Amniotic stem cell (primary cell): Measurements from ENCODE around the gene COL4A6.
"Not testable (repeated sequence)": the region's sequence is repeated elsewhere in the genome, so short reads cannot be mapped to it uniquely, and the experiment has no call there.

ENCODE experiments used
- DNase-seq: peaks from one replicate; lab custom pipeline; 2025; lab: John Stamatoyannopoulos, UW

Gene COL4A6

DNA sequence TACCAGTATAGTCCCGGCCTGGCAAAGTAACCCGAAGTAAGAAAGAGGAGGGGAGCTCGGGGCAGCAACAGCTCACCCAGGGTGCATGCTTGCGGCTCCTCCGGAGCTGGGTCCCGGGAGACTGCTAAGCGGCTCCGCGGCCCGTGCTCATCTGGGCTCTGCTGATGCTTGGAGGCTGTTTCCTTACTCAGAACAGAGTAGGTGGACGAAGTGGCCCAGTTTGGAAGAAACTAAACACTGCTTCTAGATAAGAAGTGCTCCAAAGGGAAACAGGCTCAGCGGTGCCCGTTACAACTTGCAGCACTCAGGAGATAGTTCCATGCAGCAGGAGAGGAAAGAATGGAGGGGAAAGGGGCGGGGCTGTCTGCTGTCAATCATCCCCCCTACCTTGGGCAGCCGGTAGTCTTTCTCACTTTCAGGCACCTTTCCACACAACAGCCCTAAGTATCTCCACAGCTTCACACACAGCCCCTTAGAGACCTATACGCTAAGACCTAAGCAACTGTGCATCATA is at the start of gene COL4A6:
Gene COL4A6 (minus strand): TSS at position 313 of the 514 bp plus-strand sequence. CDS start 226 bp downstream, at position 87.
- DNase-seq = no peak

DNA sequence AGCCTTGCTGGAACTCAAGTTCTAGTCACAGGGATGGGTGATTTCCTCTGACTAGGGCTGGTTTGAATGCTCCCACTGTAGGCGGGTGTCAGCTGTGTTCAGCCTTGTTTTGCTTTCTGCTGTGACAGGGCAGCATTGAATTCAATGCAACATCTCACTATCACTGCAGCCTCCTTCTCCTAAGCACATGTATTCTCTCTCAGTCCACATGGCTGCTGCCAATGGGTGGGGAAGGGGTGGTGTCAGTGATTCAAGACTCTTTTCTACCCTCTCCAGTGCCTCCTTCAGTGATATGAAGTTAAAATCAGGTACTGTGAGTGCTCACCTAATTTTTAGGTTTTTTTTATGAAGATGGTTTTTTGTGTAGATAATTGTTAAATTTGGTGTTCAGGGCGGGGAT is 47.7 kb upstream of the COL4A6 start:
- DNase-seq = no peak

DNA sequence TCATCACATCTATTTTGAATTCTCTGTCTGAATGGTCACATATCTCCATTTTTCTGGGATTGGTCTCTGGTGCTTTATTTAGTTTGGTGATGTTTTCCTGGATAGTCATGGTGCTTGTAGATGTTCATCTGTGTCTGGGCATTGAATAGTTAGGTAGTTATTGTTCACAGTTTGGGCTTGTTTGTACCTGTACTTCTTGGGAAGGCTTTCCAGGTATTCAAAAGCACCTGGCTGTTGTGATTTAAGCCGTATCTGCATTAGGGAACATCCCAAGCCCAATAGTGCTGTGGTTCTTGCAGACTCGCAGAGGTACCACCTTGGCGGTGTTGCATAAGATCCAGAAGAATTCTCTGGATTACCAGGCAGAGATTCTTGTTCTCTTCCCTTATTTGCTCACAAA is 46.0 kb upstream of the COL4A6 start:
- no peak for DNase-seq

DNA sequence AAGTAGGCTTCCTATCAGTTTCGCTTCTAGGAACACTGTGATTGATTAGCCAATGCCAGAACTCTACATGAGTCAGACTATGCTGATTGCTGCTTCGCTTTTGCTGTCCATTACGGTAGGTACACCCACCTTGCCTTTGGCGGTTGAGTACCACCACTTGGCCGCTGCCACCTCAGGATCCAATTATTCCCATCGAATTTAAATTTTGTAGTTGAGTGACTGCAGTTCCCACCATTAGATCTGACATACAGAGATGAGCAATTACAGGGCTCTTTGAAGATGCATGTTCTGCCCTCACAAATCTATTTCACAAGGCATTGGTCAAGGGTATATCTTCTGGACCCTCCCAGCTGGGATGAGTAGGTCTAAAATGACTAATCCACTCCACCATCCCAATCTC is 43.3 kb upstream of the COL4A6 start:
- not testable (repeated sequence) for DNase-seq

DNA sequence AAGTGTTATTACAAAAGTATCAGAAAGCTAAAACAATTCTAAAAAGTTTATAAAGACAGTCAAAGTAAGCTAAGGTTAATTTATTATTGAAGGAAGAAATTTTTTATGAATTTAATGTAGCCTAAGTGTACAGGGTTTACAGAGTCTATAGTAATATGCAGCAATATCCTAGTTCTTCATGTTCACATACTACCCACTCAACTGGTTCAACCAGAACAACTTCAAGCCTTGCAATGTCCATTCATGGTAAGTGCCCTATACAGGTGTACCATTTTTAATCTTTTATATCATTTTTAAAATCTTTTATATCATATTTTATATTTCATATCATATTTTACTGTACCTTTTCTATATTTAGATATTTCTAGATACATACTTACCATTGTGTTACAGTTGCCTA is 35.8 kb upstream of the COL4A6 start:
- no peak for DNase-seq

DNA sequence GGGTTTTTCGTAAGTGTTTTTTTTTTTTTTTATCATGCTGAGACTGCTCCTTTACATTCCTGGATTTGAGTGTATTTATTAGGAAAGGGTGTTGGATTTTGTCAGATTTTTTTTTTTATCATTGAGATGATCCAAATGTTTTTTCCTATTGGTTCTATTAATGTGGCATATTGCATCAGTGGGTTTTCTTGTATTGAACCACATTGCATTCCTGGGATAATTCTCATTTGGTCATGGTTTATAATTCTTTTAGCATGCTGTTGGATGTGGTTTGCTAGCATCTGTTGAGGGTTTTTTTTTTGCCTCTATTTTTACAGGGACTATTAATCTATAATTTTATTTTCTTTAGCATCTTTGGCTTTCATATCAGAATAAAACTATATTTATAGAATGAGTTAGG is 30.3 kb upstream of the COL4A6 start:
- DNase-seq = peak; percentile 1

DNA sequence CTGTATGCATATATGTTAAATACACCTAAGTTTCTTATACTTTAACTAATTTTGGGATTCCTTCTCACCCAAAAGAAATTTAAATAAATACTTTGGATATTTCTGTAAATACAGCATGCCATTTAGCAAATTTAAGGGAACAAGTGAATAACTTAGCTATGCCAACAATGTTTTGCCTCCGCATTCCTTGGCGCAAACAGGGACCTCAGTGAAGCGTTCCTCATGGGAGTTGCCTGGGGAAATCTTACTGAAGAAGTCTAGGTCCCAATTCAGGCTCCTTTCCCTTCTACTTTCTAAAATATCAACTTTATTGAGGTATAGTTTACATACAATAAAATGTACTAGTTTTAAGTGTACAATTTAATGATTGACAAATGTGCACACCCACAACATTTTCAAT is 26.4 kb upstream of the COL4A6 start:
- no peak for DNase-seq

DNA sequence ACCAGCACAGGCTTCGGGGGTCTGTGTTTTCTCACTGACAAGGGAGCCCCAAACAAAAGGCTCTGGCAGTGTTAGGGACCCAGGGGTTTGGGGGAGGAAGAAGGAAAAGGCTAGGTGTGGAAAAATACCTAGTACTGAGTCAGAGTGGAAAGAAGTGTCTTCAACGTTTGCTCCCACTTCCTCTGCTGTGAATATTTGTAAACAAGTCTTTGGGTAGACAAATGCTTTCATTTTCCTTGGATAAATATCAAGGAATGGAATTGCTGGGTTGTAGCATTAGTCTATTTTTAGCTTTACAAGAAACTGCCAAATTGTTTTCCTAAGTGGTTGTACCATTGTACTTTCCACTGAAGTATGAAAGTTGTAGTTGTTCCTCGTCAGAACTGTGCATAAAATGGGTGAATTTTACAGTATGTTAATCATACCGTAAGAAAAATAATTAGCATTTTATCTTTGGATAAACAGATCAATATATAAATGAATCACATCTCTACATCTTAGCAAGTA is 18.8 kb upstream of the COL4A6 start:
- no peak for DNase-seq

DNA sequence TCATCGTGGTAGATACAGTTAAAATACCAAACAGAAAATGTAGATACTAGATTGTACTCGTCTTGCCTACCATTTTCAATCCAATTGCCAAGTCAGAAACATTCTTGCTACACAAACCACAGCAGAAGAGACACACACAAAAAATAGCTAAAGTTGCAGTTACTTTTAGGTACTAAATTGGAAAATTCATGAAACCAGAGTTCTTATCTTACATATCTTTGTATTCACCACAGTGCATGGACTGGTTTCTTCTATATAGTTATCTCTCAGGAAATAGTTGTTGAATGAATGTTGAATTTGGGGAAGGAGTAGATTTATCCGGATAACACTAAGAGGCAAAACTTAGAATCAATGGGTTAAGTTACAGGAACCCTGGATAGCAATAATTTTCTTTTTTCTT is 15.6 kb upstream of the COL4A6 start:
- no peak for DNase-seq

DNA sequence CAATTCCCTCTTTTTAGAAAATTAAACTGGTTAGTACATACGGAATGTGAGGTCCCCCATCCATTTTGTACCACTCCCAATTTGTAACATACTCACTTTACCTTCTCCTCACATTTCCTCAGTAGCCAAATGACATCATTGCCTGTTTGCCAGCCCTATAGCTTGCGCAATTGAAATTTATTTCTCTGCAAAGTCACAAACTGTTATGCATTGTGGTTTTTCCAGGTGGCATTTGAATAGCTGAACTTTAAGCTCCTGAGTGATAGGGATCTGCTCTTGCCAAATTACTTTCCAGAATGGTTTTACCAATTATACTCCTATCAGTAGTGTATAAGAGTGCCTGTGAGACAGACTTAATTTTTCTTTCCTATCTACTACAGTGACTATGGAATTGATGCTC is 9.1 kb upstream of the COL4A6 start:
- no peak for DNase-seq

DNA sequence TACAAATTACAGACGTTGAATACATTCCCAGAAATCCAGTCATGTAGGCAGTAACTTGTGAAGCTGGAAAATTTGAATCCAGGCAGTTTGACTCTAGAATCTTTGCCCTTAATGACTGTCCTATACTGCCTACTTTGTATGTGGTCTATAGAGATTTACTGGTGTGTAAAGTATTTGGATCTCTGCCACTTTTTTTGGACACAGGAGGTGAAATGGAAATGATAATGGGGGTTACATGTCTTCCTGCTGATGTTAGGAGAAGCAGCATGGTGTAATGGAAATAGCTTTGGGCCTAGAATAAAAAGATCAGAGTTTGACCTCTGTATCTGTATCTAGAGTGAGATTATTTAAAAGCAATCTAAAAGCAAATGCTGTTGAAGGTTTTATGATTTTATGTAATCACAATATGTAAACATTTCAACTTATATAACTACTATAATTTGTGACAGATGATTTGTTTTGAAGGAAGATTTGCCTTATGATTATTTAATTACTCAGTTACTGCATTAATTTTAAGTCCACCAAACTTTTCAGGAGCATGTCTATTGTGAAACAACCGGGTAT is 4.8 kb upstream of the COL4A6 start:
- no peak for DNase-seq

DNA sequence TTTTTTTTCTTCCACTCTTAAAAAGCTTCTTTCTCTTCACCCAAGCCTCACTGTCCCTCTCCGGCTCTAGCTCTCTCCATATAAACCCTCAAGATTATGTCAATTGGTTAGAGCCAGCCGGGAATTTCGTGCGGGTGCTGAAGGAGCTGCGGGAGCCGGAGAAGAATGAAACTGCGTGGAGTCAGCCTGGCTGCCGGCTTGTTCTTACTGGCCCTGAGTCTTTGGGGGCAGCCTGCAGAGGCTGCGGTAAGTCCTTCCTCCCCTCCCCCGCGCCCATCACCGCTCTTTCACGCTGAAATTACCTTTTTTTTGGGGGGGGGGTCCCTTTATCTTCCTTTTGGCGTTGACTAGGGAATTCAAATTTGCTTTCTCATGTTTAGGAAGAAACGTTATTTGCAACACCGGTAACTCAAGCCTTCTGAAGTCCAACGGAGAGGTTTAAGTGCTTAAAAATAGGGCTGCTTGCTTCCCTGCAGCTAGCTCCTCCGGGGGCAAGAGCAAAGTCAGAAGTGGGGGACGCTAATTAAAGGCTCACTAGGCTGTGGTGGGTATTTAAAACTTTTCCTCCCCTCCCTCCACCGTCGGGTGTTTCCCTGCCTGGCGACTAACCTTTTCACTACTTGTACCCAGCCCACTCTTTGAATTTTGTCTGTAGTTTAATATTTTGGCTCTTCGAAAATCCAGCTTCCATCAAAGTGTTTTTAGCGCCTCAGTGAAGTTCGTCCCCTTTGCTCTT is 1.9 kb upstream of the COL4A6 start:
- no peak for DNase-seq

DNA sequence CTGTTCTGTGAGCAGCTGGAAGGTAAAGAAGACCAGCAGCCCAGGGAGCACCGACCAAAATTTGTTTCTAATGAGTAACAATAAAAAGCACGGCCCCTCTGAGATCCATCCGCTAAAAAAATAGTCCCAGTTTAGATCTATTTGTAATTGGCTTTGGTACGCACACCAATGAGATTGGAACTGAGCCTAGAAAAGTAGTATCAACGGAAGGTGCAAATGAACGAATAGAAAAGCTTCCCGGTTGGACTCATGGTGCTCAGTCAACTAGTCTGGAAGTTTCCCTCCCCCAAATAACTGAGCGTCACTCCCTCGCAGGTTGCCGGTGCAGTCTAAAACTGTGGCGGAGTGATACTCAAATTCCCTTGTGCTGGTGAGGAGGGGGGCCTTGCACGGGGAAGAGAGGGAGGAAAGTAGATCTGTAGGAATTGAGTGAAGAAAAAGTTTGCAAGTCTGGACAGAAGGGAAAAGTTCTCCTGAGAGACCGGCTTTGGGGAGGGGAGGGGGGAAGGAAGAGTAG is 1.3 kb upstream of the COL4A6 start, which contains the start of gene COL4A5:
Gene COL4A5 (plus strand): TSS at position 413 of the 517 bp plus-strand sequence. CDS start 288 bp downstream, outside the sequence.
- DNase-seq = peak; percentile 38

DNA sequence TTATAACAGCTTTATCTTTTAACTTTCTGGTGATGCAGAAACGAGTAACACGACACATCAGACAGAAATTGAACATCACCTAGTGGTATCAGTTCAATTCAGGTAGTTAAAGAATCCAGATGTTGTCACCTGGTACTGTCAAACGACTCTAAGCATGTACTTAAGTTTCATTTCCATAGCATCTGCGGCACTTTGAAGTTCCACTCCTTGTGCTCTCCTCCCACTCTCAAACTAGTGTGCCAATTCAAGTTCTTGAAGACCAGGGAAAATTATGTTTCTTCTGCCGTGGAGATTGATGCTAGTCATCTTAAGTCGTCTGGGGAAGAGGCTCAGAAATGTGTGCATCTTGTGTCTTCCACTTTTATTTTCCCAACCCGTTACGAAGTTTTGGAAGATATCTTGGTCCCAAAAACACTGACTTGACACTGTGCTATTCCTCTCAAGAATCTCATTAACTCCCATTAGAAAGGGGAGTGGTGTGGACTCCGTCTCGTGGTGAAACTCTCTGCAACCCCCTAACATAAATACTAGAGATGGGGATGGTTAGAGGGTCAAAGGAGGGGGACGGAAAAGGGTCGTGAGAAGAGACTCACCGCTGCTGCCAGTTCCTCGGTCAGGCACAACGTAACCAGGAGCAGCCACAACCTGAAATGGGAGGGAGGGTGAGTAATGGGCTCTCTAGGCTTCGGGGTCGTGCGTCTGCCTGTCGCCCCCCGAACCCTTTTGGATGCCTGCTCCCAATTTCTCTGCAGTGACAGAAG is 693 bp downstream of the COL4A6 start:
- DNase-seq = no peak

DNA sequence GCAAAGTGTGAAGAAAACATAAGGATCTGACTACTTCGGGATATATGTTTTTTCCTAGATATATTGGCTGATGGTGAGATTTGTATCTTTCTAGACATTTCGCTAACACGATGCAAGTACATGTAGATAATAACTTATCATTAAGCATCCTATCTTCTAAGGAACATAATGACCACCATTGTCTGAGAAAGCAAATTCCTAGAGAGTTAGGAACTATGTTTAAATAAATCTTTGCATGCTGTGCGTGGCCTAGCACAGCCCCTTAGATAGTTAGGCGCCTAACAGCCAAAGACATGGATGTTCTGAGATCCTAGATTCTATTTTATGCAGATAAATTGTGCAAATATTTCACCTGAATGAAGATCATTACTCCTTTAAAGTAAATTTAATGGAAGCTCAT is 3.0 kb downstream of the COL4A6 start:
- DNase-seq = no peak

DNA sequence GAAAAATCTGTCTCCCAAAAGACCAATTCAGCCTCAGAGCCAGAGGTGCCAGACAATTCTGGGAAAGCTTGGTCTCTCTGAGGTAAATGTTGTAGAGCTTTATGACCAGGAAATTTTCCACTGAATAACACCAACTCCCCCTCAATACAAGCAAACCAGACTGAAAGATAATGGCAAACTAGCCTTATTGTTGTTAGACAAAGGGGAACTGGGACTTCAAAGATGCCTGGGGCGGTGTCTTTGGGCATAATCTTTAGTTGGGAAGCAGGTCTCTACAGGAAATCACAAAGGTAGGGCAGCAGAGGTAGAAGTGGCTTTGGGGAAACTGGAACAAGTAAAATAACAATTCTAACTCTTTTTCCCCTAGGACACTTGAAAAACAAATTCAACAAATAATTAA is 12.0 kb downstream of the COL4A6 start:
- no peak for DNase-seq

DNA sequence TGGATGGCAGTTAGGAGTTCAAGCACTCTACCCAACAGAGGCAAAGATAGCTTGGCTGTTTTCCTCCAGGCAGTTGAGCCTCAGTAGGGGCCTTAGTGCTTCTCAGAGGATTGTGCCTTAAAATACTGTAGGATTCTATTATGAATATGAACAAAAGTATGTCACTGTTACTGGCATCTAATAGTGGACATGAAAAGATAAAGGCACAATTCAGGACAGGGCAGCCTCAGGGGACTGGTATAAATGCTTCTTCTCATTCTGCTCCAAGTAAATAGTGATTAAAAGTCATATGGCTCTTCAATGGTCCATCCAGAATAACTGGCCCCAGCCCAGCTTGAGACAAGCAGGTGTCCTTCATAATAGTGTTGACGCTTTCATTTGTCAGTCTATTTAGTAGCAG is 17.7 kb downstream of the COL4A6 start:
- no peak for DNase-seq

DNA sequence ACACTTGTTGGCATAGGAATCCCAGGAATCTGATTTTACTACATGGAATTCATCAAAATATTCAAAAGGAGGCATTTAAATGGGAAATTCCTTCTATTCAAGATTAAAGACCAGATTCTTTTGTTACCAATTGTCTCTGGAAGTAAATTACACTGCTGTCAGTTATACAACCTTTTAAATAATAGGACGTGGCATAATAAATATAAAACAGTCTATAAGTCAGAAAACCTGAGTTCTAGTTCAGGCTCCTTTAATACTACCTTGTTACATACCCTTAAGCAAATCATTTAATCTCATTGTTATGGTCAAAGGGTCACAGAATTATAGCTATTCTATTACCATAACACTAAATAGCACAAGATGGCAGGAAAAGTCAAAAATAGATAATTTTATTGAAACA is 18.8 kb downstream of the COL4A6 start:
- DNase-seq = no peak

DNA sequence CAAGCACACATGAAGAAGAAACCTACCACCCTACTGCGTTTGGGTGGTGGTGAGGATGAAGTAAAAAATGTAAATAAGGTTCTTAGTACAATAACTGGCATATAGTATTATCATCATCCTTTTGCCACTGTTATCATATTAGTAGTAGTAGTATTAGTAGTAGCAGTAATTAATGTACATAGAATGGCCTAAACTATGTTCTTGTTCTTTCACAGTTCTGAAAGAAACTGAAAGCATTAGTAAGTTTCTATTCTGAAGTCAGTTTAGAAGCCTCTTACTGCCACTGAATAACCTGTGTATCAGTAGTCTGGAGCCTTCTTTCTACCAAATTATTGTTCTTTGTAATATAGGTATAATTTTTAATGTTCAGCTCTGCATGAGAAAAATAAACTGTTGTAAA is 21.0 kb downstream of the COL4A6 start:
- DNase-seq = no peak

DNA sequence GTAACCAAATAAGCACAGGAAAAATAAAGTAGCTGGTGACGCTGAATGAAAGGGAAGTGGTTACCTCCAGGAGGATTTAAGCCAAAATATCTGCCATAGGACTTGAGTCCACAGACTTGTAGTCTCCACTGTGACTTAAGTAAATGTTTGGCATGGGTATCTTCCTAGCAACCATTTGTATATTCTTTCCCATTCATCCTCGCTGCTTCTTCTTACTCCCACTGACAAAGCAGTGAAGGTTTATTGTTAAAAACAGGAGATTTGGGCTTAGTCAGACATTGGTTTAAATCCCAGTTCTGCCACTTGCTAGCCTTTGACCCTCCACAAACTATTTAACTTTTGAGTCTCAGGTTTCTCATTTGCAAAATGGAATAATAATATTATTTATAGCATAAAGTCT is 22.3 kb downstream of the COL4A6 start:
- no peak for DNase-seq

DNA sequence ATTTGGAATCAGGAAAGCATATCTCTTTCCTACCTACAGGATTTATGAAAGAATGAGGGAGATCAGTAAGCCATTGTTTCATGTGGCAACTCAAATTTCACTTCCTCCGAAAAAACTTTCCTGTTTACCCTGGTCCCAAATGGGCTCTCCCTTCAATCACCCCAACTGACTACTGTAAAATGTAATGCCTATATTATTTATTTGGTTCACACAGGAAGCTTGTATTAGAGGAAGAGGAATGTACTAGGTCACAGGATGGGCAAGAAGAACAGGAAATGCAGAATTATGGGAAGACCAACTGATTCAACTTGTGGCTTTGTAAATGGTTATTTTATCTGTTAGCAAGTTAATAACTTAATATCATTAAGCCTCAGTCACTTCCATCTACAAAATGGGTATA is 23.1 kb downstream of the COL4A6 start:
- no peak for DNase-seq

DNA sequence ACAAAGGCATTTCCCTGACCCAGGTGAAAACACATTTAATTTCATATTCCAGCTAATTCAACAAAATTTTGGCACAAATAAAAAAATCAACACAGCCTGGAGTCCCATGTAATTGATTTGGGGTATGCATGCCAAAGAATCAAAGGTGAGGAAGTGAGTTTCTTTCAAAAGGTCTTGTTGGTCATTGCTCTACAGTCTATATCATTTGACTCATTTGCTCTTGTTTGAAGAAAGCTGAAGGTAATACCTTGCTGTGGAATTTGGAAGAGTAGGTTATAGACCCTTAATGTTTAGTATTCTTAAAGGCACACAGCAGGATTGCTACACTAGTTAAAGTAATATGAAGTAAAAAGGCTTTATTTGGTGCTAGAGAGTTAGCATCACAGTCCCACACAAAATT is 25.4 kb downstream of the COL4A6 start:
- DNase-seq = no peak
